SJCRH30 (cell line): ENCODE measurements around the gene PRMT5. TPM values are rescaled to one million over a fixed set of nuclear protein-coding genes. Genes with fewer than 3 reads are reported as not detected.
A peak's percentile ranks its signal among the peaks of the same experiment; 100 is the strongest.

ENCODE experiments used
- DNase-seq, 2 experiments: peaks; one replicate each; pipeline ENCODE4 v3.0.0-alpha.2; 2015 to 2020
- H3K27ac ChIP-seq: fragments of 250-450 bp; sonication (Bioruptor Pico); 2 replicates; pipeline ENCODE4 v1.5.1; 2020; ENCODE audit warnings: mild to moderate bottlenecking, moderate library complexity
- H3K27me3 ChIP-seq: fragments of 250-450 bp; sonication (Bioruptor Pico); 2 replicates; pipeline ENCODE4 v1.5.1; 2020; ENCODE audit warnings: mild to moderate bottlenecking, moderate library complexity
- H3K36me3 ChIP-seq: fragments of 250-450 bp; sonication (Bioruptor Pico); 2 replicates; pipeline ENCODE4 v1.5.1; 2020; ENCODE audit warnings: mild to moderate bottlenecking, moderate library complexity
- H3K4me1 ChIP-seq: fragments of 250-450 bp; sonication (Bioruptor Pico); 2 replicates; pipeline ENCODE4 v1.5.1; 2020; ENCODE audit warnings: mild to moderate bottlenecking, moderate library complexity
- H3K4me3 ChIP-seq: fragments of 250-450 bp; sonication (Bioruptor Pico); 2 replicates; pipeline ENCODE4 v1.5.1; 2020; ENCODE audit warnings: mild to moderate bottlenecking, moderate library complexity
- H3K9me3 ChIP-seq: fragments of 250-450 bp; sonication (Bioruptor Pico); replicated peaks from 2 replicates; pipeline ENCODE4 v1.5.1; 2020; ENCODE audit warnings: mild to moderate bottlenecking, moderate library complexity
- total RNA-seq: library from RNA; depleted of rRNA; stranded (reverse); fragments of >200 nt; shearing (Covaris generic); gene quantifications from 2 replicates; pipeline ENCODE4 v1.2.3, GENCODE V29; 2014

PRMT5 gene
- total RNA-seq, 1 experiment from 2014 or later = 113 TPM

DNA sequence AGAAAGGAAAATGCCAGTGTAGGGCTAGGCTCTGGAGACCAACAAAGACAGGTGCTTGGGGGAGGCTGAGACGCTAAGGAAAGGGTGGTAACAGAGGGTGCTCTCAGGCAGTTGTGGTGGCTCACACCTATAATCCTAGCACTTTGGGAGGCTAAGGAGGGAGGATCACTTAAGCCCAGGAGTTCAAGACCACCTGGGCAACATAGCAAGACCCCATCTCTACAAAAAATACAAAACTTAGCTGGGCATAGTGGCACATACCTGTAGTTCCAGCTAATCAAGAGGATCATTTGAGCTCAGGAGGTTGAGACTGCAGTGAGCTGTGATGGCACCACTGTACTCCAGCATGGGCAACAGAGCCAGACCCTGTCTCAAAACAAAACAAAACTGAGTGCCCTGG is 33.8 kb downstream of the PRMT5 start:
- no peaks in the 10 kb centered on the region for H3K9me3 ChIP-seq
- H3K27me3 ChIP-seq = no peaks in the 10 kb centered on the region
- no peak for DNase-seq
- no peak overlapping the region for H3K27ac ChIP-seq
- H3K36me3 ChIP-seq = no peaks in the 10 kb centered on the region; the same call in none of the 2 replicates
- no peaks in the 10 kb centered on the region for H3K4me1 ChIP-seq
- H3K4me3 ChIP-seq = no peak overlapping the region

DNA sequence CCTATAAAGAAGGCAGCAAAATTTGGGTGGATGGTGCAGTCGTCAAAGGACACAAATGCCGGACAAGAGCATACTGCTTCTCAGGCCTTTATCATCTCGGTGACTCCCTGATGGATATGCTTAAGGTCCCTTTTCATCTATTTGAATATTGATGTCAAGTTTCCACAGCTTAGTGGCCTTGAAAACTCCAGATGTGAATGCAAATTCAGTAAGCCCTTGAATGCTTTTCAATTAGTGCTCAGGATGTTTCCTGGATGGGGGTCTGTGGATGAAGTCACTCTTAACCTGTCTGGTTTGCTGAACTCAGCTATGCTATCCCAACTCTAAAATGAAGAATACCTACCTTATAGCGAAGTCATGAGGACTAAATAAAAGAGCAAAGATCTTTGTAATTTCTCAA is 35.5 kb downstream of the PRMT5 start:
- no peak overlapping the region for H3K4me3 ChIP-seq
- H3K4me1 ChIP-seq = no peaks in the 10 kb centered on the region
- no peaks in the 10 kb centered on the region for H3K9me3 ChIP-seq
- H3K36me3 ChIP-seq = no peaks in the 10 kb centered on the region; the same call in 1 of the 2 replicates
- no peaks in the 10 kb centered on the region for H3K27me3 ChIP-seq
- no peak for DNase-seq
- no peak overlapping the region for H3K27ac ChIP-seq

DNA sequence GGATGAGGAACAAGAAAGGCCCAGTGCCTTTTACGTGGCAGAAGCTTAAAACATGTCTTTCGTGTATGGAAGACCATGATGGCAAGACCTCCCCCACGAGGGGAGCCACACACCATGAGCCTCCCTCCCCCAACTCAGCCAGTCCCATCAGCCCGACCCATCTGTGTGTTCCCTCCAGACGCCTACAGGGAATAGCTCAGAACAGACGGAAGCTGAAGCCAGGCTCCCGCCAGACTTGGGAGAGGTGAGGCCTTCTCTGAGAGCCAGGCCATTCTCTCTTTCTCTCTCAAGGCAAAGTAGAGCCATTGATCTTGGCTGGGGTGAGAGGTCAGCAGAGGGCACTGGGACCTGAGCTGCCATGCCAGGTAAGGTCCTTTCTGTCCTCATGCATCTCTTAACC is 36.7 kb downstream of the PRMT5 start:
- Histone ChIP-seq H3K4me3 (no peak overlapping the region), H3K36me3 (no peaks in the 10 kb centered on the region), H3K9me3 (no peaks in the 10 kb centered on the region), H3K27me3 (no peaks in the 10 kb centered on the region), H3K4me1 (no peaks in the 10 kb centered on the region), H3K27ac (no peak overlapping the region)
- DNase-seq = no peak

DNA sequence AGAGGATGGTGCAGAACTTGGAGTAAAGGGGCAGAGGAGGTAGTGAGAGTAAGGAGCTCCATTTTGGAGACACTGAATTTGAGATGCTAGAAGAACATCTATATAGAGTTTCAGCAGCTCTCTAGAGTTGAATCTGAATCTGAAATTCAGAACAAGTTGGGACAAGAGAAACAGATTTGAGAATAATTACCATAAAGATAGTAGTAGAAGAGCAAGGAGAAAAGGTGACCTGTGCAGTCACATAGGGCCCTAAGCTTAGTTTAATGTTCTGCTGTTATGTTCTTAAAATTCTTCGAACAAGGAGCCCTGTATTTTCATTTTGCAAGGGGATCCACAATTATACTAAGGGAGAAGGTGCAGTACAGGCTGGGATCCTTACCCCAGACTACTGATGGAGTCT is 38.8 kb downstream of the PRMT5 start:
- Histone ChIP-seq H3K27ac (no peak overlapping the region), H3K4me1 (no peaks in the 10 kb centered on the region), H3K4me3 (no peak overlapping the region), H3K27me3 (no peaks in the 10 kb centered on the region), H3K36me3 (no peaks in the 10 kb centered on the region), H3K9me3 (no peaks in the 10 kb centered on the region)
- no peak for DNase-seq

DNA sequence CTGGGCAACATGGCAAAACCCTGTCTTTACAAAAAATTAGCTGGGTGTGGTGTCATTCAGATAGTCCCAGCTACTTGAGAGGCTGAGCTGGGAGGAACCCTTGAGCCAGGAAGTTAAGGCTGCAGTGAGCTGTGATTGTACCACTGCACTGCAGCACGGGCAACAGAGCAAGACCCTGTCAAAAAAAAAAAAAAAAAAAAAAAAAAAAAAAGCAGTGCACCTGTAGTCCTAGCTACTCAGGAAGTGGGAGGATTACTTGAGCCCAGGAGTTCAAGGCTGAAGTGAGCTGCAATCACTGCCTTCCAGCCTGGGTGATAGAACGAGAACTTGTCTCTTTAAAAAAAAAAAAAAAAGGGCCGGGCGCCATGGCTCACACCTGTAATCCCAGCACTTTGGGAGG is 40.5 kb downstream of the PRMT5 start:
- H3K4me3 ChIP-seq = no peak overlapping the region
- no peaks in the 10 kb centered on the region; the same call in 1 of the 2 replicates for H3K4me1 ChIP-seq
- no peaks in the 10 kb centered on the region for H3K36me3 ChIP-seq
- no peak overlapping the region for H3K27ac ChIP-seq
- no peak for DNase-seq
- H3K9me3 ChIP-seq = no peaks in the 10 kb centered on the region
- H3K27me3 ChIP-seq = no peaks in the 10 kb centered on the region

DNA sequence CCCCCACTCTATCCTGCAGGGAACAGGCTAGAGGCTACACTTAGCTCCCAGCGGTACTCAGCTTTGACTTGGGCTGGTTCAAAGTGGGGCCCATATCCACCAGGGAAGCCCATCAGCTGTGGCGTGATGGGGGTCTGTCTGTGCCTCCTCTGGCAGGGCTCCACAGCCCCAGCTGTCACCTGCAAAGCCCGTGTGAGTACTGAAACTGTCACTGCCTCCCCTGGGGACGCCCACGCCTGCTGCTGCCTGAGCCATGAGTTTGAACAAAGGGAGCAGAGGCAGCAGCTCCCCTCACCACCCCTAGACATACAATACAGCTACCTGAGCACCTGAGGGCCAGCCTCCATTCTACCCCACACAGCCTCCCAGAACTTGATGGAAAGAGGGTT is 41.2 kb downstream of the PRMT5 start:
- peak in 1 of 2 experiments; percentile 16 for DNase-seq
- Histone ChIP-seq H3K27ac (no peak overlapping the region), H3K9me3 (no peaks in the 10 kb centered on the region), H3K4me3 (no peak overlapping the region), H3K27me3 (no peaks in the 10 kb centered on the region), H3K4me1 (peaks cover 4% of the 10 kb centered on the region; the same call in 1 of the 2 replicates), H3K36me3 (no peaks in the 10 kb centered on the region)

DNA sequence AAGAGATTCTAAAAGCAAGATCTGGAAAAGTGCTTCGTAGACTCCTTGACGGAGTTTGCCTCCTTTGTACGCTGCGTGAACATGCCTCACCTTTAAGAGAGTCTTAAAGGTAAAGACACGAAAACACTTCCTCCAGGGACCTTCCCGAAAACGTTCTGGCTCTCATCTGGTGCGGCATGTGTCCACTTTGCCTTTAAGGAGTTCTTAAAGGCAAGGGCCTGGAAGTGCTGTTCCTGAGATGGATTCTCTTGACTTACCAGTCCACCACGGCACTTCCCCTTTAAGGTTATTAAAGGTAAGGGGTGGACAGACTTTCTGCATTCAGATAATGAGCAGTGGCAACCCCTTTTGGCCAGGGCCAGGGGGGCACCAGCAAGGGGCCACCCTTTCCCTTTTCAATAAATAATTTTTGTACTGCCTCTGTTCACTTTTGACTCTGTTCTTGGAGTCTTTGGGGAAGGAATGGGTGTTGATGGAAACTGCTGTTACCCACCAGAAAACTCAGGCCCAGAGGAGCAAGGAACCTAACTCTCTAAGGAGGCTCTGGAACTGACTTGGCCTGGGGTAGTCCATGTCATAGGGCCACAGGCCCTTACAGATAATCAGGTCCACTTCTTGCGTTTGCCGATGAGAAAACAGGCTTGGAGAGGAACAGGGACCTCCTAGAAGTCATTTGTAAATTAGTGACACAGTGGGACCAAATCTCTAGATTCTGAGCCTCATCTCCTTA is 41.8 kb downstream of the PRMT5 start:
- H3K9me3 ChIP-seq = no peaks in the 10 kb centered on the region
- H3K36me3 ChIP-seq = no peaks in the 10 kb centered on the region
- H3K27me3 ChIP-seq = no peaks in the 10 kb centered on the region
- H3K4me3 ChIP-seq = no peak overlapping the region
- no peak for DNase-seq
- H3K27ac ChIP-seq = no peak overlapping the region
- peaks cover 4% of the 10 kb centered on the region; the same call in 1 of the 2 replicates for H3K4me1 ChIP-seq

DNA sequence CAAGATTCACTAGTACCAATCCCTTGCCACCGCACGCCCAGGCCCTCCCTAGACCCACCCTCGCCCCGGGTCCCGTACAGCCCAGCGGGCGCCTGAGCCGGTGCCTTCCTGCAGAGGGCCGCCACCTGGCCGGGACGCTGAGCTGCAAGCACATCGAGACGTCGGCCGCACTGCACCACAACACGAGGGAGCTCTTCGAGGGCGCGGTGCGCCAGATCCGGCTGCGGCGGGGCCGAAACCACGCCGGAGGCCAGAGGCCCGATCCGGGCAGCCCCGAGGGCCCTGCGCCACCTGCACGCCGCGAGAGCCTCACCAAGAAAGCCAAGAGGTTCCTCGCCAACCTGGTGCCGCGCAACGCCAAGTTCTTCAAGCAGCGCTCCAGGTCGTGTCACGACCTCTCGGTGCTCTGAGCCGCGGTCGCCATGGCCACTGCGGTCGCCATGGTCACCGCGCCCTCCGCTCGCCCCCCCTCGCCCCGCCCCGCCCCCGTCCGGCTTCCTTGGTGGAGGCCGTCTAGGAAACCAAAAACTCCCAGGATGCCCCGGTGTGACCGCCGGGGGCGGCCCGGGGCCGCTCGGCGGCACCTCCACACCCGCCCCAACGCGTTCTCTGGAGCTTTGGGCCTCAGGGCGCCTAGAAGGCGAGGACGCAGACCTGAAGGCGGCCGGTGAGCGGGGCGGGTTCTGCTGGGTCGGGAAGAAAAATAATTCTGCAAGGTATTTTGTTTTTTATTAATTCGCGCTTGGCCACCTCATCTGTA is 42.5 kb downstream of the PRMT5 start:
- peaks cover 4% of the 10 kb centered on the region; the same call in 1 of the 2 replicates for H3K4me1 ChIP-seq
- no peak overlapping the region for H3K27ac ChIP-seq

DNA sequence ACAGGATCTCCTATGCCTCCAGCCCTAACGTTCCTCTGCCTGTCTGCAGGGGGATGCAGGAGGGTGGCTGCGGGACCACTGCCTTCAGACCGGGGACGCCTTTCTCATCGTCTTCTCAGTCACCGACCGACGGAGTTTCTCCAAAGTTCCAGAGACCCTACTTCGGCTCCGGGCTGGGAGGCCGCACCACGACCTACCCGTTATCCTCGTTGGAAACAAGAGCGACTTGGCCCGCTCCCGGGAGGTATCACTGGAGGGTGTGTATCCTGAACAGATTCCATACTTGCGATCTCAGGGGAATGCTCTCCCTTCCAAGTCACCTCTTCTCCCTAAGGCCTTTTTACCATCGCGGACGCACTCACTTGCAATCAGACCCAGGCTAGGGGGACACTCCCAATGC is 43.2 kb downstream of the PRMT5 start:
- no peaks in the 10 kb centered on the region for H3K27me3 ChIP-seq
- H3K9me3 ChIP-seq = no peaks in the 10 kb centered on the region
- no peaks in the 10 kb centered on the region for H3K36me3 ChIP-seq
- H3K4me3 ChIP-seq = no peak overlapping the region
- peaks cover 4% of the 10 kb centered on the region; the same call in 1 of the 2 replicates for H3K4me1 ChIP-seq
- no peak overlapping the region for H3K27ac ChIP-seq
- DNase-seq = no peak

More for the DNA sequence above, 42.5 kb downstream of the PRMT5 start:
- no peaks in the 10 kb centered on the region for H3K27me3 ChIP-seq
- no peaks in the 10 kb centered on the region for H3K36me3 ChIP-seq
- H3K9me3 ChIP-seq = no peaks in the 10 kb centered on the region
- H3K4me3 ChIP-seq = no peak overlapping the region
- no peak for DNase-seq

DNA sequence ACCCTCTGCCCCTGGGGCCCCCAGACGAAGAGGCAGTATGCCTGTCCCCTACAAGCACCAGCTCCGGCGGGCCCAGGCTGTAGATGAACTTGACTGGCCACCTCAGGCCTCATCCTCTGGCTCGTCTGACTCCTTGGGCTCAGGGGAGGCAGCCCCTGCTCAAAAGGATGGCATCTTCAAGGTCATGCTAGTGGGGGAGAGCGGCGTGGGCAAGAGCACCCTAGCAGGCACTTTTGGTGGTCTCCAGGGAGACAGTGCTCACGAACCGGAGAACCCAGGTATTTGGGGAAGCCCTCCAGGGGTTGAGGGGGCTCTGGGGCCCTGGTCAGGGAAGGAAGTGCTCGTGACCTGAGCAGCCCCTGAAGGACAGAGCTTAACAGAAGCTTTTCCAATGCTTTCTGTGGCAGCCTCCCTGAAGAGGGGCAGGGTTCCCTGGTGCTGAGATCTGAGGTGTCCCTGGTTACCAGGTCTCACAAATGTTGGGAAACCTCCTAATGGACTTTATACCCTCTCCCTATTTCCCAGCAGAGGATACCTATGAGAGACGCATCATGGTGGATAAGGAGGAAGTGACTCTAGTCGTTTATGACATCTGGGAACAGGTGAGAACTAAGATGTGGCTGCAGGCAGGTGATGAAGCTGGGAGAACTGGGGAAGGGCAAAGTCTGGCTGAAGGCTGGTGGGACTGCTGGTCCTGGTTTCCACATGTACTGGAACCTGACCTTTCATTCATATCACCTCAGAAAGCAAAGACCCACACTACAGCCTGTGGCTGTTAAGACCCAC is 44.2 kb downstream of the PRMT5 start:
- Histone ChIP-seq H3K4me1 (peaks cover 4% of the 10 kb centered on the region; the same call in 1 of the 2 replicates), H3K4me3 (no peak overlapping the region), H3K9me3 (no peaks in the 10 kb centered on the region), H3K36me3 (no peaks in the 10 kb centered on the region), H3K27ac (no peak overlapping the region), H3K27me3 (no peaks in the 10 kb centered on the region)
- no peak for DNase-seq

DNA sequence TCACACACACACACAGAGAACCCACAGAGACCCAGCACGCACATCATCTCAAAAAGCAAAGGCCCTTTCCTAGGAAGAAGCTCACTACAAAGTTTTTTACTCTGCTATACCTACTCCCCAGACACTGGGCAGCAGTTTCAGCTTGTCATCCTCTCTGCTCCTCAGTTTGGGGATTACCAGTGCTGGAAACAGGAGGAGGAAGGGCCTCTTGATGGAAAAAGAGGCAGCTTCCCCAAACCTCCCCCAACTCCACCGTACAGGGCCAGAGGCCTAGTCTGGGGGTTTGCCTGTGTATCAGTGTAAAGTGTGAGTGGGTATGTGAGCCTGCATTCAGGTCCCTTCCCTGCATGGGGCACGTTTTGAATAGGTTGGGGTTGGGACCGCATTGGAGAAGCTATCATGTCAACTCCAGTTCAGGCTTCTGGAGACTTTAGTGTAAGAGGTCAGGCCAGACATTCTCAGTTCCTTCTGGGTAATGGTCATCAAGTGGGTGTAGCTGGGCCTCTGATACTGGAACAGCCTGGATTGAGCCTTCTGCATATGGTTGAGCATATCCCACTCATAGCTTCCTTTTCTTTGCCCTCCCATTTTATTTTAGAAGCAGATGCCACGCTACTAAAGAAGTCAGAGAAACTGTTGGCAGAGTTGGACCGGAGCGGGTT is 45.0 kb downstream of the PRMT5 start:
- Histone ChIP-seq H3K4me3 (no peak overlapping the region), H3K4me1 (peaks cover 4% of the 10 kb centered on the region; the same call in 1 of the 2 replicates), H3K27ac (no peak overlapping the region), H3K36me3 (no peaks in the 10 kb centered on the region), H3K9me3 (no peaks in the 10 kb centered on the region), H3K27me3 (no peaks in the 10 kb centered on the region)
- no peak for DNase-seq

DNA sequence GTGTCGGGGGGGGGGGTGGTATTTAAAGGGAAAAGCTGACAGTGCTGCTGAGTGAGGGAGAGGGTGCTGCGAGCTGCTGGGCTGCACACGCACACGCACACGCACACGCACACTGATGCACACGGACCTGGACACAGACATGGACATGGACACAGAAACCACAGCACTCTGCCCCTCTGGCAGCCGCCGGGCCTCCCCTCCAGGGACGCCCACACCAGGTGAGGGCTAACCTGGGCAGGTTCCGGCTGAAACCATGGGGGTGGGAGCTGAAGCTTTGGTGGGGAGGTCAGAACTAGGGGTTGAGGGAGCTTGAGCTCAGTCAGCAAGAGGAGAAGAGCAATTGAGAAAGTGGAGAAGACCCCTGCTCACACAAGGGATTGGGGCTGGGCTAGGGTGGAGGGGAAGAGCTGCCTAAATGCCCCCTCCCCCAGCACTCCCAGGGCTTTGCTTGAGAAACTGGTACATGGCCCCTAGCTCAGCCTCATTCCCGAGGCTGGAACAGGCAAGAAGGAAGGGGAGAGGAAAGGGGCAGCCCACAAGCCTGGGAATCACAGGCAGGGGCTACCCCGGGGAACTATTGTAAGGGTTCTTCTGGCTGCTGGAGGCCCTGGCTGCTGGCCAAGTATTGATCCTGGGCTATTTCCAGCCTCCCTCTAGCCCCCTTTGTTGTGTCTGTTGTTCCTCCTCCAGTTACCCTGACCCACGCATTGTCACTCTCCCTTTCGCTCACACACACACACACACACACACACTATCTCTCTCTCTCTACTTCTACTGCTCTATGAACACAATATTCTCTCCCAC is 45.8 kb downstream of the PRMT5 start, which contains the start of gene REM2:
Gene REM2 (plus strand): TSS at position 50 of the 804 bp plus-strand sequence. CDS start 66 bp downstream, at position 116.
- Histone ChIP-seq H3K36me3 (no peaks in the 10 kb centered on the region), H3K27me3 (no peaks in the 10 kb centered on the region), H3K4me3 (no peak within 1 kb of the TSS), H3K4me1 (peaks cover 4% of the 10 kb centered on the region), H3K27ac (no peak within 1 kb of the TSS), H3K9me3 (no peaks in the 10 kb centered on the region)
- DNase-seq = peak in 1 of 2 experiments; percentile 29

DNA sequence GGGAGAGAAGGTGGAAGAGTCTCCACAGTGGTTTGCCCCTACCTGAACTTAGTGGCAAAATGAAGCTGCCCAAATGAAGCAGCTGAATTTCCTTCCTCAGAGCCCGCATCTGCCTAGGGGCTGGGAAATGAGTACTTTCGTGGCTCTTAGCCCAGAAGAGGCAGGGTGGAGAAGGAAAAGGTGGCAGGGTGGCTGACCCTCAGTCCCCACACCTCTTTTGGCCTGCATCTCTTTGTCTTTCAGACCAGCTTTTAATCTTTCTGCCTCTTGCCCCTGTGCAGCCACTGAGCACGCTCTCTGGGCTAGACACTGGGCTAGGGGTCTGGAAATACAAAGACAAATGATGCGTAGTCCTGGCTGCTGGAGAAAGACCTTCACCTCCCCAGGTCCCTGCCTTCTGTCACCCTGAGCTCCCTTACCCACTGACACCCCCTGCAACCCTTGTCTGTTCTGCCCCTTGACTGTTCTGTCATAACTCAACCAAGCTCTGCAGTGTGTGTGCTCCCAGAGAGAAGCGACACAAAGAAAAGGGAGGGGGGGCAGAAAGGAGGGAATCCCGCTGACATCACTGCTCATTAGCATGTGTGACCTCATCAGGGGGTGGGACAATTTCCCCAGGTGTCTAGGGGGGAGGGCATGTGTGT is 46.5 kb downstream of the PRMT5 start:
- Histone ChIP-seq H3K36me3 (no peaks in the 10 kb centered on the region), H3K4me1 (peaks cover 4% of the 10 kb centered on the region), H3K9me3 (no peaks in the 10 kb centered on the region), H3K27ac (no peak overlapping the region), H3K27me3 (no peaks in the 10 kb centered on the region), H3K4me3 (no peak overlapping the region)
- peak; percentile 54 to 60 for DNase-seq
